IMR-90 (cell line): Measurements from ENCODE around the gene ARHGEF4. TPM values are rescaled to one million over a fixed set of nuclear protein-coding genes. Genes with fewer than 3 reads are reported as not detected.
A peak's percentile ranks its signal among the peaks of the same experiment; 100 is the strongest.

ENCODE experiments used
- ATAC-seq: fragments of 200-7000 bp; cut with Tn5 transposase; 2 replicates; pipeline ENCODE4 v1.9.1; 2020; ENCODE audit warnings: low read depth, mild to moderate bottlenecking, moderate library complexity
- BruUV-seq: library from RNA; stranded (reverse); fragments of 400-500 nt; replicated peaks from 2 replicates; lab custom pipeline; 2021; lab: Mats Ljungman, UMichigan
- CTCF ChIA-PET: fragments of 300-600 bp; formaldehyde crosslinking; extraction: SDS; loops from one replicate; lab custom pipeline; 2021; ENCODE audit warnings: antibody characterized with exemption; lab: Yijun Ruan, JAX
- POLR2A ChIA-PET: fragments of 300-600 bp; sonication (Branson Sonifier 250); formaldehyde crosslinking; loops from one replicate; lab custom pipeline; 2022; ENCODE audit warnings: antibody characterized with exemption; ENCODE audit not compliant: unreplicated experiment; lab: Charles Lee
- DNase-seq: peaks from one replicate; pipeline ENCODE4 v3.0.0; 2013
- H2AFZ ChIP-seq: replicated peaks from 2 replicates; pipeline ENCODE3; 2013; ENCODE audit warnings: low read length, mild to moderate bottlenecking; ENCODE audit not compliant: poor library complexity
- H2AK5ac ChIP-seq: 2 replicates; pipeline ENCODE4 v1.6.1; 2013; ENCODE audit warnings: low read depth, low read length, inconsistent platforms
- H2AK9ac ChIP-seq: replicated peaks from 2 replicates; pipeline ENCODE3; 2013; ENCODE audit warnings: mild to moderate bottlenecking, low read depth, low read length, moderate library complexity; ENCODE audit not compliant: poor library complexity
- H2BK120ac ChIP-seq: 2 replicates; pipeline ENCODE4 v1.6.1; 2013; ENCODE audit warnings: low read depth, low read length, inconsistent platforms
- H2BK15ac ChIP-seq: 3 replicates; pipeline ENCODE4 v1.6.1; 2013; ENCODE audit warnings: low read depth, low read length, inconsistent platforms
- H2BK20ac ChIP-seq: 2 replicates; pipeline ENCODE4 v1.6.1; 2013; ENCODE audit warnings: low read depth, mild to moderate bottlenecking, inconsistent platforms, low read length, moderate library complexity
- H2BK5ac ChIP-seq: 2 replicates; pipeline ENCODE4 v1.6.1; 2013; ENCODE audit warnings: mild to moderate bottlenecking, low read depth, low read length, inconsistent platforms; ENCODE audit not compliant: poor library complexity, severe bottlenecking
- H3K14ac ChIP-seq: replicated peaks from 2 replicates; pipeline ENCODE4 v1.6.1; 2013; ENCODE audit warnings: low read depth, low read length, inconsistent platforms
- H3K18ac ChIP-seq: 2 replicates; pipeline ENCODE4 v1.6.1; 2013; ENCODE audit warnings: low read depth, low read length, control low read depth
- H3K23ac ChIP-seq: 2 replicates; pipeline ENCODE4 v1.6.1; 2013; ENCODE audit warnings: low read depth, low read length, inconsistent platforms
- H3K27ac ChIP-seq: 2 replicates; pipeline ENCODE4 v1.5.1; 2013; ENCODE audit warnings: mild to moderate bottlenecking, control low read depth, low read length; ENCODE audit not compliant: insufficient read depth
- H3K27me3 ChIP-seq: 2 replicates; pipeline ENCODE4 v1.6.1; 2013; ENCODE audit warnings: low read length; ENCODE audit not compliant: control insufficient read depth, insufficient read depth
- H3K36me3 ChIP-seq: 2 replicates; pipeline ENCODE4 v1.6.1; 2013; ENCODE audit warnings: low read length, mixed read lengths; ENCODE audit not compliant: control insufficient read depth, insufficient read depth
- H3K4ac ChIP-seq: 2 replicates; pipeline ENCODE4 v1.6.1; 2013; ENCODE audit warnings: low read depth, low read length, inconsistent platforms
- H3K4me1 ChIP-seq: 2 replicates; pipeline ENCODE4 v1.6.1; 2013; ENCODE audit warnings: low read length, mixed read lengths; ENCODE audit not compliant: control insufficient read depth, insufficient read depth
- H3K4me2 ChIP-seq: 2 replicates; pipeline ENCODE4 v1.6.1; 2013; ENCODE audit warnings: low read depth, mild to moderate bottlenecking, control low read depth, low read length, moderate library complexity
- H3K4me3 ChIP-seq: 2 replicates; pipeline ENCODE4 v1.5.1; 2013; ENCODE audit warnings: low read depth, mild to moderate bottlenecking, control low read depth, low read length, moderate library complexity; ENCODE audit not compliant: insufficient read depth
- H3K56ac ChIP-seq: 2 replicates; pipeline ENCODE4 v1.6.1; 2013; ENCODE audit warnings: low read length, inconsistent platforms; ENCODE audit not compliant: insufficient read depth; ENCODE audit errors: extremely low read depth
- H3K79me1 ChIP-seq, 2 experiments: 2 replicates each; pipeline ENCODE4 v1.6.1; 2013; ENCODE audit warnings: low read length in 2 of 2, inconsistent platforms in 1 of 2, low read depth in 1 of 2
- H3K9ac ChIP-seq: 2 replicates; pipeline ENCODE4 v1.6.1; 2013; ENCODE audit warnings: low read depth, low read length, control low read depth
- H3K9me1 ChIP-seq: 2 replicates; pipeline ENCODE4 v1.6.1; 2013; ENCODE audit warnings: low read length, inconsistent platforms; ENCODE audit not compliant: insufficient read depth
- H3K9me3 ChIP-seq: 2 replicates; pipeline ENCODE4 v1.6.1; 2013; ENCODE audit warnings: low read length; ENCODE audit not compliant: control insufficient read depth, insufficient read depth
- H4K20me1 ChIP-seq: 2 replicates; pipeline ENCODE4 v1.6.1; 2013; ENCODE audit warnings: low read length, inconsistent platforms; ENCODE audit not compliant: insufficient read depth
- H4K5ac ChIP-seq: 2 replicates; pipeline ENCODE4 v1.6.1; 2013; ENCODE audit warnings: mild to moderate bottlenecking, low read depth, low read length, control low read depth
- H4K8ac ChIP-seq, 2 experiments: 2 replicates each; pipeline ENCODE4 v1.6.1; 2013; ENCODE audit warnings: low read depth in 2 of 2, low read length in 2 of 2, control low read depth in 1 of 2, inconsistent platforms in 1 of 2
- H4K91ac ChIP-seq: 2 replicates; pipeline ENCODE4 v1.6.1; 2013; ENCODE audit warnings: low read depth, low read length, inconsistent platforms; ENCODE audit not compliant: insufficient read depth
- MAFK ChIP-seq: IDR thresholded peaks from 2 replicates; pipeline ENCODE4 v1.6.1; 2012; ENCODE audit warnings: low read depth, low read length, improper control_type of control experiment
- NFE2L2 ChIP-seq: fragments of 150-350 bp; IDR thresholded peaks from 2 replicates; pipeline ENCODE4 v1.6.1; 2016; ENCODE audit warnings: low read depth, mild to moderate bottlenecking, low read length
- WGBS, 2 experiments: methylation state at CpG; one replicate each; pipeline versions ENCODE4 v1.1.5 to v1.1.7; 2013; ENCODE audit warnings: missing lambda C conversion rate in 2 of 2; ENCODE audit not compliant: insufficient read length in 1 of 2; ENCODE audit errors: extremely low coverage in 2 of 2; 5-methylcytosine and 5-hydroxymethylcytosine counted together
- dilution Hi-C: fragments of 300-500 bp; cut with HindIII; formaldehyde crosslinking; loops from one replicate; pipeline ENCODE4 v1.14.3; 2018; ENCODE audit warnings: low sequenced_read_pairs; ENCODE audit not compliant: unreplicated experiment
- in situ Hi-C: fragments of 300-500 bp; cut with MboI; formaldehyde crosslinking; loops from 3 replicates; pipeline ENCODE4 v1.14.3; 2019; ENCODE audit warnings: low sequenced_read_pairs, inconsistent platforms, mixed read lengths
- intact Hi-C: fragments of 100-400 bp; cut with micrococcal nuclease; formaldehyde crosslinking; loops from 2 replicates; pipeline ENCODE4 v1.10.0; 2022
- polyA plus RNA-seq, 3 experiments: library from polyadenylated mRNA; depleted of rRNA; stranded (reverse); fragments of >200 nt; gene quantifications; 2 replicates each; pipeline ENCODE4 v1.2.3, GENCODE V29; 2012; ENCODE audit warnings: low replicate concordance in 1 of 3
- total RNA-seq: library from RNA; depleted of rRNA; stranded (reverse); fragments of >200 nt; gene quantifications from 2 replicates; pipeline ENCODE4 v1.2.3, GENCODE V29; 2012

The ARHGEF4 gene
- total and polyA plus RNA-seq, 2 of the 4 experiments (the other 2 are of a cell fraction), result 2.7 to 5.0 TPM

DNA sequence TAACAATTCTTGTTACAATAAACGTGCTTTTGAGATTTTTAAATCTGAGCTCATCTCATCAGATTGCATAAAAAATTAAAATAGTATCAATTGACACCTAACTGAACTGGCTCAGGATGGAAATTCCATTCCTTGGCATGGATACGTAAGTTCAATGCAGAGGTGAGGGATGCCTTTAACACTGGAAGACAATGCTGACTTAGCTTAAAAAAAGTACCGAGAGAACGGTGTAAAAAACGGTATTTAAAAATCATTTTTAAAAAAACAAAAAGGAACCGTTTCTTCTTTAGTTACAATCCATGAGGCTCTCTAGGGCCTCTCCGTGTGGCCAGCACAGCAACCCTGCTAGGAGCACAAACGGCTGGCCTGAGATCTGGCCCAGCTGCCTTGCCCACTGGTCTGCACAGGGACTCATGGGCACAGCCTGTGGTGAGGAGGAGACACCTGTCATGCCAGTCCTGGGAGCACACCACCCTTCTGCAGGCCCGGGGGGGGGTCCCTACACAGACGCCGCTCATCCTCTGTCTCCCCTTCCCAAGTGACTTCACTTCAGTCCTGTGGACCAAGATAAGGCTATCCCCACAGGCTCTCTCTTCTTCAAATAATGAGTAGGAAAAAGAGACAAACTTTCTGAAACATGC is 211.3 kb downstream of the ARHGEF4 start:
- Histone ChIP-seq H3K4me2 (no peak overlapping the region), H2AK9ac (no peak overlapping the region), H3K27me3 (no peaks in the 10 kb centered on the region), H3K9ac (no peak overlapping the region), H3K36me3 (peaks cover 48% of the 10 kb centered on the region), H2AK5ac (no peak overlapping the region), H2BK15ac (no peak overlapping the region), H3K9me1 (no peaks in the 10 kb centered on the region; the same call in 1 of the 2 replicates), H4K20me1 (peaks cover 27% of the 10 kb centered on the region), H3K4me3 (no peak overlapping the region), H2BK20ac (no peak overlapping the region), H4K8ac (no peak overlapping the region), H3K23ac (no peak overlapping the region), H2BK5ac (no peak overlapping the region), H3K18ac (no peak overlapping the region), H4K5ac (no peak overlapping the region), H4K91ac (no peak overlapping the region), H3K4me1 (no peaks in the 10 kb centered on the region), H2AFZ (no peak overlapping the region), H2BK120ac (no peak overlapping the region), H3K79me1 (peaks cover 15 to 24% of the 10 kb centered on the region in 2 experiments), H3K4ac (no peak overlapping the region), H3K9me3 (no peaks in the 10 kb centered on the region), H3K56ac (no peak overlapping the region), H3K27ac (no peak overlapping the region), H3K14ac (no peak overlapping the region)
- WGBS, 2 experiments, result 87% methylated on average over 4 of the region's 11 CpGs; no CpG with 5 or more reads in 1 of the 2 experiments
- ATAC-seq (no peak), DNase-seq (no peak)
- dilution Hi-C loops (no loop called here), in situ Hi-C loops (no loop called here), intact Hi-C loops (no loop called here)
- TF ChIP-seq MAFK (peak; percentile 54), NFE2L2 (no peak)
- BruUV-seq, result no TSS peak
- CTCF ChIA-PET, result no interaction called here
- POLR2A ChIA-PET, result interaction anchor here (0.6 kb wide), 1 partner anchor 130 kb away, joined by 3 read pairs; no protein-coding TSS in a partner anchor
